ENCODE data around the gene TNS2.
"Not testable (repeated sequence)": the region's sequence is repeated elsewhere in the genome, so short reads cannot be mapped to it uniquely, and the experiment has no call there.

TNS2 gene

DNA sequence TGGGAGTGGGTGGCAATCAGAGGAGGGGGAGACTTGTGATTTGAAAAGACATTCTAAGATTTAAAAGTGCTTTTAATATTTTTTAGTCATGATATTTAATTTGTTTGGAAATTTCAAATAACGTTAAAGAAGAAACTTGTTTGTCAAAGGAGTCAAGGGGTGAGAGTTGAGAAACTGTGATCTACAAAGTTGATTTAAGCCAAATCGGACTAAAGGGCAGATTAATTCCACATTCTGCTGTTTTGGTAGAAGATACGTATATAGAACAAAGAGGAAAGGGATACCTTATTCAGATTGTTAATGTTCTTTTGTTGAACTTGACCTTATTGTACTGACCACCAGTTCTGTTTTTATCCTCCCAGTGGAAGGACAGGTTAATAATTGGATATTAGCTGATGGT is 36.9 kb upstream of the TNS2 start:
- TF ChIP-seq EZH2phosphoT487 (conservative IDR thresholded peaks at IDR 0.05; ENCODE audit: low read length) (no peak), CTCF (IDR thresholded peaks at IDR 0.05; ENCODE audit: insufficient read depth, low read length, poor library complexity, severe bottlenecking) (no peak)
- Histone ChIP-seq H2AFZ (ENCODE audit: low read depth, low read length, severe bottlenecking) (no peak overlapping the region), H3K9me3 (ENCODE audit: insufficient read depth, low read length) (no peaks in the 10 kb centered on the region), H3K9me2 (replicated peaks; ENCODE audit: insufficient read depth, low read length) (no peaks in the 10 kb centered on the region), H3K27ac (ENCODE audit: low read depth, low read length) (no peak overlapping the region), H3K4me2 (ENCODE audit: low read depth, low read length, poor library complexity, severe bottlenecking) (no peak overlapping the region), H3K9ac (ENCODE audit: low read length) (no peak overlapping the region), H3K36me3 (ENCODE audit: low read length) (peaks cover 42% of the 10 kb centered on the region), H3F3A (ENCODE audit: insufficient read depth) (peaks cover 21% of the 10 kb centered on the region), H3K27me3 (ENCODE audit: low read length) (no peaks in the 10 kb centered on the region), H4K20me1 (ENCODE audit: low read depth, low read length) (peaks cover 70% of the 10 kb centered on the region), H3K79me2 (ENCODE audit: insufficient read depth, low read length) (peaks cover 100% of the 10 kb centered on the region), H3K4me3 (ENCODE audit: insufficient read depth, low read length, poor library complexity, severe bottlenecking) (no peak overlapping the region)

GRCh38 chr12:53014709-53015108 is 35.2 kb upstream of the TNS2 start:
- no peaks in the 10 kb centered on the region for H3K9me2 ChIP-seq (replicated peaks; ENCODE audit: insufficient read depth, low read length)
- no peak overlapping the region for H3K9ac ChIP-seq (ENCODE audit: low read length)
- no peak overlapping the region for H2AFZ ChIP-seq (ENCODE audit: low read depth, low read length, severe bottlenecking)
- H3K79me2 ChIP-seq (ENCODE audit: insufficient read depth, low read length): peaks cover 90% of the 10 kb centered on the region
- no peaks in the 10 kb centered on the region for H3K9me3 ChIP-seq (ENCODE audit: insufficient read depth, low read length)
- peaks cover 22% of the 10 kb centered on the region; the same call in 1 of the 2 replicates for H3F3A ChIP-seq (ENCODE audit: insufficient read depth)
- H3K36me3 ChIP-seq (ENCODE audit: low read length): peaks cover 39% of the 10 kb centered on the region
- H4K20me1 ChIP-seq (ENCODE audit: low read depth, low read length): peaks cover 58% of the 10 kb centered on the region
- H3K4me3 ChIP-seq (ENCODE audit: insufficient read depth, low read length, poor library complexity, severe bottlenecking): no peak overlapping the region
- TF ChIP-seq EZH2phosphoT487 (conservative IDR thresholded peaks at IDR 0.05; ENCODE audit: low read length) (no peak), CTCF (IDR thresholded peaks at IDR 0.05; ENCODE audit: insufficient read depth, low read length, poor library complexity, severe bottlenecking) (no peak)
- no peak overlapping the region for H3K27ac ChIP-seq (ENCODE audit: low read depth, low read length)
- H3K27me3 ChIP-seq (ENCODE audit: low read length): no peaks in the 10 kb centered on the region
- H3K4me2 ChIP-seq (ENCODE audit: low read depth, low read length, poor library complexity, severe bottlenecking): no peak overlapping the region

DNA sequence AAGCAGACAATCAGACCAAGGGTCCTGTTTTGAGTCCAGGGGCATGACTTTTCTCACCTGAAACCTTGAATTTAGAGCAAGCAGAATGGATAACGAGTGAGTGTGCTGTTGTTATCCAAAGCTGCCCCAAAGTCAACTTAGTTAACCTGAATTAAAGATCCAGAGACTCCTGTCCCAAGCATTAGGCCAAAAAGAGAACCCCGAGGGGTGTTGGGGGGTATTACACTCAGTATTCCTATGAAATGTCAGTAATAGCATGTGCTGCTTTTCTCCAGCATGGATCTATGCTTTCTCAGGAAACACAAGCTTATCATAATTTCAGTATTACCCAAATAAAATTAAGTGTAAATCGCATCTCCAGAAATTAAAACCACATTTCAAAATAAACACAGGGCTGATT is 24.6 kb upstream of the TNS2 start:
- no peak for TF ChIP-seq CTCF (IDR thresholded peaks at IDR 0.05; ENCODE audit: insufficient read depth, low read length, poor library complexity, severe bottlenecking)
- TF ChIP-seq EZH2phosphoT487 (conservative IDR thresholded peaks at IDR 0.05; ENCODE audit: low read length): no peak
- H3K79me2 ChIP-seq (ENCODE audit: insufficient read depth, low read length): peaks cover 14% of the 10 kb centered on the region
- peaks cover 73% of the 10 kb centered on the region for H3K36me3 ChIP-seq (ENCODE audit: low read length)
- H3K27me3 ChIP-seq (ENCODE audit: low read length): no peaks in the 10 kb centered on the region
- H4K20me1 ChIP-seq (ENCODE audit: low read depth, low read length): peaks cover 17% of the 10 kb centered on the region
- no peak overlapping the region for H3K9ac ChIP-seq (ENCODE audit: low read length)
- no peaks in the 10 kb centered on the region for H3K9me3 ChIP-seq (ENCODE audit: insufficient read depth, low read length)
- no peak overlapping the region for H3K27ac ChIP-seq (ENCODE audit: low read depth, low read length)
- H3K9me2 ChIP-seq (replicated peaks; ENCODE audit: insufficient read depth, low read length): no peaks in the 10 kb centered on the region
- H3K4me3 ChIP-seq (ENCODE audit: insufficient read depth, low read length, poor library complexity, severe bottlenecking): no peak overlapping the region
- no peak overlapping the region for H2AFZ ChIP-seq (ENCODE audit: low read depth, low read length, severe bottlenecking)
- H3K4me2 ChIP-seq (ENCODE audit: low read depth, low read length, poor library complexity, severe bottlenecking): no peak overlapping the region
- peaks cover 31% of the 10 kb centered on the region for H3F3A ChIP-seq (ENCODE audit: insufficient read depth)

GRCh38 chr12:53027014-53027413 is 22.9 kb upstream of the TNS2 start:
- not testable (repeated sequence) for H3K27me3 ChIP-seq (ENCODE audit: low read length); H3K27ac ChIP-seq (ENCODE audit: low read depth, low read length); H3K9ac ChIP-seq (ENCODE audit: low read length); H2AFZ ChIP-seq (ENCODE audit: low read depth, low read length, severe bottlenecking); H3K9me3 ChIP-seq (ENCODE audit: insufficient read depth, low read length); H3K4me2 ChIP-seq (ENCODE audit: low read depth, low read length, poor library complexity, severe bottlenecking); H3K4me3 ChIP-seq (ENCODE audit: insufficient read depth, low read length, poor library complexity, severe bottlenecking); H3K9me2 ChIP-seq (replicated peaks; ENCODE audit: insufficient read depth, low read length)
- Histone ChIP-seq H3K36me3 (ENCODE audit: low read length) (peaks cover 69% of the 10 kb centered on the region), H3F3A (ENCODE audit: insufficient read depth) (peaks cover 24% of the 10 kb centered on the region), H4K20me1 (ENCODE audit: low read depth, low read length) (peaks cover 23% of the 10 kb centered on the region), H3K79me2 (ENCODE audit: insufficient read depth, low read length) (peaks cover 14% of the 10 kb centered on the region; the same call in 1 of the 2 replicates)

Measured in SU-DHL-6 (cell line).